ENCODE results near the gene KIFC1.

GRCh38 chr6:33405386-33405940, 13.8 kb downstream of the KIFC1 start:
- TF ChIP-seq POLR2A (IDR thresholded peaks at IDR 0.05) (no peak), EP300 (IDR thresholded peaks at IDR 0.05) (no peak), POLR2AphosphoS5 (IDR thresholded peaks at IDR 0.05) (no peak)
- TF ChIP-seq, protein P1, sequence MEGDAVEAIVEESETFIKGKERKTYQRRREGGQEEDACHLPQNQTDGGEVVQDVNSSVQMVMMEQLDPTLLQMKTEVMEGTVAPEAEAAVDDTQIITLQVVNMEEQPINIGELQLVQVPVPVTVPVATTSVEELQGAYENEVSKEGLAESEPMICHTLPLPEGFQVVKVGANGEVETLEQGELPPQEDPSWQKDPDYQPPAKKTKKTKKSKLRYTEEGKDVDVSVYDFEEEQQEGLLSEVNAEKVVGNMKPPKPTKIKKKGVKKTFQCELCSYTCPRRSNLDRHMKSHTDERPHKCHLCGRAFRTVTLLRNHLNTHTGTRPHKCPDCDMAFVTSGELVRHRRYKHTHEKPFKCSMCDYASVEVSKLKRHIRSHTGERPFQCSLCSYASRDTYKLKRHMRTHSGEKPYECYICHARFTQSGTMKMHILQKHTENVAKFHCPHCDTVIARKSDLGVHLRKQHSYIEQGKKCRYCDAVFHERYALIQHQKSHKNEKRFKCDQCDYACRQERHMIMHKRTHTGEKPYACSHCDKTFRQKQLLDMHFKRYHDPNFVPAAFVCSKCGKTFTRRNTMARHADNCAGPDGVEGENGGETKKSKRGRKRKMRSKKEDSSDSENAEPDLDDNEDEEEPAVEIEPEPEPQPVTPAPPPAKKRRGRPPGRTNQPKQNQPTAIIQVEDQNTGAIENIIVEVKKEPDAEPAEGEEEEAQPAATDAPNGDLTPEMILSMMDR (IDR thresholded peaks at IDR 0.05): no peak

All from suprapubic skin (tissue), 4 donors.